Pancreas (tissue), 10 donors: ENCODE measurements around the gene NKX1-1. TPM values are rescaled to one million over a fixed set of nuclear protein-coding genes. Genes with fewer than 3 reads are reported as not detected.
A peak's percentile ranks its signal among the peaks of the same experiment; 100 is the strongest.
"Not testable (repeated sequence)": the region's sequence is repeated elsewhere in the genome, so short reads cannot be mapped to it uniquely, and the experiment has no call there.

Experiments
- ATAC-seq, 4 donors: fragments of 200-7000 bp; cut with Tn5 transposase; one replicate each; pipeline versions ENCODE4 v1.8.0 to v1.9.1; 2020; ENCODE audit warnings: mild to moderate bottlenecking in 4 of 4, moderate library complexity in 4 of 4
- DNase-seq, 6 donors: peaks; one replicate each; pipeline ENCODE4 v3.0.0-alpha.2; 2020
- FAIRE-seq: peaks from 2 replicates; lab custom pipeline; 2012; peaks lifted over from hg19 to GRCh38; lab: Jason Lieb, UNC
- H3K27ac ChIP-seq, 4 donors: fragments of 200-600 bp; sonication (generic); 1 replicate in 3 of 4; 2 replicates in 1 of 4; pipeline versions ENCODE4 v1.5.0 to v1.8.0; 2020
- H3K27me3 ChIP-seq, 4 donors: fragments of 200-600 bp; one replicate each; pipeline ENCODE4 v1.8.0; 2021
- H3K36me3 ChIP-seq, 3 donors: fragments of 200-600 bp; sonication (generic) in 1 of 3; one replicate each; pipeline versions ENCODE4 v1.5.0 to v1.8.0; 2020 to 2021
- H3K4me1 ChIP-seq, 3 donors: fragments of 200-600 bp; one replicate each; pipeline ENCODE4 v1.8.0; 2021
- H3K4me3 ChIP-seq, 4 donors: fragments of 200-600 bp; sonication (generic) in 2 of 4; one replicate each; pipeline versions ENCODE4 v1.5.0 to v1.8.0; 2020 to 2021
- H3K9me3 ChIP-seq, 4 donors: fragments of 200-600 bp; one replicate each; pipeline ENCODE4 v1.8.0; 2021
- CTCF ChIP-seq, 4 donors: fragments of 200-600 bp; sonication (generic) in 3 of 4; IDR thresholded peaks; one replicate each; pipeline versions ENCODE4 v1.5.0 to v1.8.0; 2021; ENCODE audit warnings: antibody characterized with exemption in 4 of 4
- WGBS, 2 donors: extraction: QIAGEN DNeasy Blood & Tissue Kit; methylation state at CpG; one replicate each; pipeline ENCODE4 v1.1.7; 2013; 5-methylcytosine and 5-hydroxymethylcytosine counted together
- intact Hi-C, 3 donors: fragments of 100-400 bp; cut with DNase I; formaldehyde crosslinking; loops; one replicate each; pipeline versions ENCODE4 v1.11.1 to v1.14.2; 2022
- polyA plus RNA-seq, 2 donors: library from polyadenylated mRNA; stranded (reverse); fragments of 200-250 nt; gene quantifications; one replicate each; pipeline ENCODE4 v1.2.3, GENCODE V29; 2013
- total RNA-seq, 6 donors: library from RNA; stranded (reverse); fragmentation: NEBNext Ultra II Directional in 4 of 6; extraction: Animal tissue kit (Norgen Biotek cat#: 25700) in 4 of 6; gene quantifications; one replicate each; pipeline versions ENCODE4 v1.2.1 to v1.2.4, GENCODE V29; 2021 to 2023
- donor health status: healthy with polysubstance abuse.
- donor health status: DM: no; HTN: no; CAD: no; lungs with moderate emphysema.
- donor health status: DM: no; HTN: no; CAD: no.
- donor health status: control.
- donor health status: control.
- donor health status: Bipolar disorder and iron deficiency.
- donor health status: DM: yes; HTN: yes; CAD: no.
- donor health status: DM: no; HTN: no; CAD: no.
- donor health status: DM: no; HTN: no; CAD: no.
- donor health status: DM: yes; HTN: yes; CAD: no.

NKX1-1 gene
- total and polyA plus RNA-seq, 8 donors = not detected

DNA sequence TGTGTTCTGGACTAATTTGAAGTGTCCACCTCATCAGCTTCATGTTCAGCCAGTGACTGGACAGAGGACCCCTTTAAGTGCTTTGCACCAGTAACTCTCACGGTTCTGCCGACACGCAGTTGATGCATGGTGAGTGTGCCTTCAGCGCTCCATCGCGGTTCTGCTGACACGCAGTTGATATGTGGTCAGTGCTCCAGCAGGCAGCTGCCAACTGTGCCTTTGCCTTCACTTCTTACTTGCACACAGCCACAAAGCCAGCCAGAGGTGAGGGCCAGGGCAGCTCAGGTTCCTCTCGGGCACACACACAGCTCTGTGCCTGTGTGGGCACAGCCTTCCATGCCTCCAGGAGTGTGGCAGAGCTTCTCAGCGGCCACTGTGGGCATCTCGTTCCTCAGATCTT is 12.4 kb downstream of the NKX1-1 start:
- TF ChIP-seq CTCF (IDR thresholded peaks at IDR 0.05) = no peak
- Histone ChIP-seq H3K36me3 (no peaks in the 10 kb centered on the region), H3K9me3 (no peaks in the 10 kb centered on the region), H3K27ac (no peak overlapping the region), H3K27me3 (no peaks in the 10 kb centered on the region), H3K4me3 (no peak overlapping the region), H3K4me1 (no peaks in the 10 kb centered on the region)
- FAIRE-seq (no peak), ATAC-seq (no peak), DNase-seq (peak in 2 of 6 donors; percentile 37 to 38)
- intact Hi-C loops = no loop called here
- 95 to 98% methylated on average over 10 of the region's 10 CpGs for WGBS, 2 donors

DNA sequence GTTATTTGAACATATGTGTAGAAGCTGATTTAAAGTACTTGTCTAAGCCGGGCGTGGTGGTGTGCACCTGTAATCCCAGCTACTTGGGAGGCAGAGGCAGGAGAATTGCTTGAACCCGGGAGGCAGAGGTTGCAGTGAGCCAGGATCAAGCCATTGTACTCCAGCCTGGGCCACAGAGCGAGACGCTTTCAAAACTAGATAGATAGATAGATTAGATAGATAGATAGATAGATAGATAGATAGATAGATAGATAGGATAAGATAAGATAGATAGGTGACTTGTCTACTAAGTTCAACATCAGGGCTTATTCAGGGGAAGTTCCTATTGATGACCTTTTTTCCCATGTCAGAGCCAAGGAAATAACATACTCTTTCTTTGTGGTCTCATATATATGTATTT is 12.9 kb downstream of the NKX1-1 start:
- H3K36me3 ChIP-seq, ATAC-seq, H3K27me3 ChIP-seq: not testable (repeated sequence)

DNA sequence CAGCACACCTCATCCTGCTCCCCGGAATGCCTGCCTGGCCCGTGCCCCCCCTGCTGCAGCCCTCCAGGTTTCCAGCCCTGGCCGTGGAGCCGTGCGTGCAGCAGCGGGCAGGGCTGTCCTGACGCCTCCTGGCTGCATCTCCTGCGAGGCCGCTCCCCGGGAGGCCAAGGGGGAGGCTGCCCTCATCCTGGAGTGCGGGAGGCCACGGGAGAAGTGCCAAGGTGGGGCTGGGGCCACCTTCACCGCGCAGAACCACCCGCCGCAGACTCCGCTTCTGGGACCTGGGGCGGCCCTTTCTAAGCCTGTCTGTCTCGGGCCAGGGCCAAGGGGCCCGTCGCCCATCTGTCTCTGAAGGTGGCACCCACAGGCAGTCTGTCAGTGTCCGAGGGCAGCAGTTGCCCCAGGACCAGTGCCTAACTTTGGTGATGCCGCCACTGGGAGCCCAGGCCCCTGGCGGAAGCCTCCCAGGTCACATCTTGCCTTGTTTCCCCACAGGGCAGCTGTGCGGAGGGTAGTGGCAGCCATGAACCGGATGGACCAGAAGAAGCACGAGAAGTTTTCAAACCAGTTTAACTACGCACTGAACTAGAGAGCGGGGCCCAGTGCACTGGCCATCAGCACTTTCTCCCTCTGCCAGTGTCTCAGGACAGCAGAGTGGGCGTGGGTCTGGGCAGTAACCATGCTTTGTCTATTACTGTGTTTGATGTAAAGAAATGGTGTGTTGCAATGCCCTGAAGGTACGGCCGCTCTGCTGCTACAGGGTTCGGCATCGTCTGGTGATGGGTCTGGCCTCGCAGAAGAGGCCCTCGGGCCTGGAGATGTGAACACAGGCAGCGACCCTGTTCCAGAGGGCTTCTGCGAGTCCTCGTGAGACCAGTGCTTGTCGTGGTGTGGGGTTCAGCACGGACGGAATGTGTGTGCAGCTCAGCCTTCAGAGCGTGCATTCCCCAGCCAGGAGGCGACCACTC is 20.6 kb downstream of the NKX1-1 start:
- no peaks in the 10 kb centered on the region for H3K27me3 ChIP-seq
- TF ChIP-seq CTCF (IDR thresholded peaks at IDR 0.05) = no peak
- 96% methylated on average over 43 to 44 of the region's 44 CpGs for WGBS, 2 donors
- no peak overlapping the region for H3K27ac ChIP-seq
- peaks cover 0 to 9% (median 5%) of the 10 kb centered on the region in 3 donors for H3K36me3 ChIP-seq
- H3K9me3 ChIP-seq = no peaks in the 10 kb centered on the region
- no peaks in the 10 kb centered on the region for H3K4me1 ChIP-seq
- FAIRE-seq = no peak
- DNase-seq = peak in 3 of 6 donors; percentile 18 to 72 (median 35)
- ATAC-seq = no peak
- intact Hi-C loops = no loop called here
- H3K4me3 ChIP-seq = no peak overlapping the region

More for the DNA sequence above, 12.9 kb downstream of the NKX1-1 start:
- H3K4me1 ChIP-seq, H3K4me3 ChIP-seq, intact Hi-C loops, H3K27ac ChIP-seq, DNase-seq, H3K9me3 ChIP-seq, FAIRE-seq: not testable (repeated sequence)
- WGBS, 2 donors = 97 to 98% methylated on average over 5 of the region's 5 CpGs

- intact Hi-C loops = no loop called here
- no peaks in the 10 kb centered on the region for H3K4me1 ChIP-seq
- no peaks in the 10 kb centered on the region for H3K27me3 ChIP-seq
- TF ChIP-seq CTCF (IDR thresholded peaks at IDR 0.05) = no peak
- H3K4me3 ChIP-seq = no peak overlapping the region
- no peak for FAIRE-seq
- DNase-seq = peak in 3 of 6 donors; percentile 18 to 73 (median 53)
- 93 to 95% methylated on average over 16 of the region's 16 CpGs for WGBS, 2 donors
- no peak overlapping the region for H3K27ac ChIP-seq
- no peak for ATAC-seq
- peaks cover 0 to 9% (median 5%) of the 10 kb centered on the region in 3 donors for H3K36me3 ChIP-seq
- no peaks in the 10 kb centered on the region for H3K9me3 ChIP-seq
These were observed 21.4 kb downstream of the NKX1-1 start for GRCh38 chr4:1384675-1385372.
